Activated T-helper 1 cell treated with anti-CD3 and anti-CD28 coated beads, Interleukin-12 subunit alpha, Interleukin-12 subunit beta, Interleukin-2, Interleukin-4 antibody, amounts not matched to agents 30 ng/mL and 10 ng/mL and 1 ng/mL, durations not matched to agents 14 hours and 24 hours and 36 hours (primary cell): ENCODE data around the gene MDH1B. TPM values are rescaled to one million over a fixed set of nuclear protein-coding genes. Genes with fewer than 3 reads are reported as not detected.
"Not testable (repeated sequence)": the region's sequence is repeated elsewhere in the genome, so short reads cannot be mapped to it uniquely, and the experiment has no call there.

Experiments
- DNase-seq: peaks from one replicate; pipeline ENCODE4 v3.0.0; 2021; ENCODE audit warnings: low spot score
- H3K27ac Mint-ChIP-seq: one replicate; pipeline ENCODE4 v1.8.0; 2021; ENCODE audit warnings: mild to moderate bottlenecking, mixed read lengths
- H3K27me3 Mint-ChIP-seq: one replicate; pipeline ENCODE4 v1.8.0; 2022; ENCODE audit warnings: mild to moderate bottlenecking, moderate library complexity, mixed read lengths; ENCODE audit not compliant: insufficient read depth
- H3K36me3 Mint-ChIP-seq: one replicate; pipeline ENCODE4 v1.8.0; 2021; ENCODE audit warnings: low read depth, mixed read lengths
- H3K4me1 Mint-ChIP-seq: one replicate; pipeline ENCODE4 v1.8.0; 2021; ENCODE audit warnings: low read depth, mixed read lengths
- H3K4me3 Mint-ChIP-seq: one replicate; pipeline ENCODE4 v1.8.0; 2021; ENCODE audit warnings: mild to moderate bottlenecking, moderate library complexity, mixed read lengths
- H3K9me3 Mint-ChIP-seq: one replicate; pipeline ENCODE4 v1.8.0; 2021; ENCODE audit warnings: mixed read lengths
- intact Hi-C: fragments of 100-400 bp; cut with micrococcal nuclease; formaldehyde crosslinking; loops from one replicate; pipeline ENCODE4 v1.15.1; 2024
- total RNA-seq: library from RNA; stranded (reverse); gene quantifications from 2 replicates; pipeline ENCODE4 v1.2.3, GENCODE V29; 2022

Gene MDH1B
- 0.20 and 0.36 TPM in 2 replicates for total RNA-seq

GRCh38 chr2:206765242-206766056 is at the start of gene MDH1B, which contains the start of gene FASTKD2:
TSS of gene MDH1B (minus strand) at chr2:206765328. CDS start at chr2:206765271, 57 bp downstream.
TSS of gene FASTKD2 (plus strand) at chr2:206765606. CDS start at chr2:206766694, 1,088 bp downstream.
- DNase-seq = peak; percentile 80
- intact Hi-C loops = loop anchor here (1.0 to 10.0 kb wide), 14 partner anchors 16 to 1502 kb away; partner anchors contain the start of genes ADAM23, CCNYL1, CREB1 and EEF1B2
- peaks cover 30% of the 10 kb centered on the region for H3K4me1 Mint-ChIP-seq
- peak within 1 kb of the TSS; percentile 98 for H3K27ac Mint-ChIP-seq
- H3K27me3 Mint-ChIP-seq = peaks cover 4% of the 10 kb centered on the region
- no peaks in the 10 kb centered on the region for H3K9me3 Mint-ChIP-seq
- H3K4me3 Mint-ChIP-seq = peak within 1 kb of the TSS; percentile 97
- H3K36me3 Mint-ChIP-seq = peaks cover 25% of the 10 kb centered on the region

- Mint-ChIP-seq H3K36me3 (no peaks in the 10 kb centered on the region), H3K9me3 (no peaks in the 10 kb centered on the region), H3K4me1 (no peaks in the 10 kb centered on the region), H3K27me3 (no peaks in the 10 kb centered on the region), H3K27ac (no peak overlapping the region), H3K4me3 (no peak overlapping the region)
- no peak for DNase-seq
- intact Hi-C loops = no loop called here
Observed at GRCh38 chr2:206814498-206814897, 49.4 kb upstream of the MDH1B start.

DNA sequence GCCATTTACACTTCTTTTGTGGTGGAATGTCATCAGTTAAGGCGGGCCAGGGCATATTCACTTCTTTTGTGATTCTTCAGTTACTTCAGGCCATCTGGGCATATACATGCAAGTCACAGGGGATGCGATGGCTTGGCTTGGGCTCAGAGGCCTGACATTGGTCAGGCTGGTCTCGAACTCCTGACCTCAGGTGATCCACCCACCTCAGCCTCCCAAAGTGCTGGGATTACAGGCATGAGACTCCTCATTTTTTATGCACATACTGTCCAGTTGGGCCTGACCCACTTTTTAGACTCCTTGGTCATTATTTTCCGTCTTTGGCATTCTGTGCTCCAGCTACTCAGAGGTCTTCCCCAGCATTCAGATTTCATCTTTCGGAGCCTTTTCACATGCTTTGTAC is 47.3 kb upstream of the MDH1B start:
- H3K4me1 Mint-ChIP-seq, H3K27ac Mint-ChIP-seq, H3K27me3 Mint-ChIP-seq, H3K9me3 Mint-ChIP-seq, H3K36me3 Mint-ChIP-seq, intact Hi-C loops, H3K4me3 Mint-ChIP-seq, DNase-seq: not testable (repeated sequence)

GRCh38 chr2:206807624-206808023 is 42.5 kb upstream of the MDH1B start:
- H3K4me3 Mint-ChIP-seq, H3K36me3 Mint-ChIP-seq, H3K27me3 Mint-ChIP-seq, DNase-seq, H3K4me1 Mint-ChIP-seq, H3K27ac Mint-ChIP-seq, H3K9me3 Mint-ChIP-seq: not testable (repeated sequence)
- intact Hi-C loops = loop anchor here (10.0 kb wide), 2 partner anchors 177 to 237 kb away; no protein-coding TSS in a partner anchor

DNA sequence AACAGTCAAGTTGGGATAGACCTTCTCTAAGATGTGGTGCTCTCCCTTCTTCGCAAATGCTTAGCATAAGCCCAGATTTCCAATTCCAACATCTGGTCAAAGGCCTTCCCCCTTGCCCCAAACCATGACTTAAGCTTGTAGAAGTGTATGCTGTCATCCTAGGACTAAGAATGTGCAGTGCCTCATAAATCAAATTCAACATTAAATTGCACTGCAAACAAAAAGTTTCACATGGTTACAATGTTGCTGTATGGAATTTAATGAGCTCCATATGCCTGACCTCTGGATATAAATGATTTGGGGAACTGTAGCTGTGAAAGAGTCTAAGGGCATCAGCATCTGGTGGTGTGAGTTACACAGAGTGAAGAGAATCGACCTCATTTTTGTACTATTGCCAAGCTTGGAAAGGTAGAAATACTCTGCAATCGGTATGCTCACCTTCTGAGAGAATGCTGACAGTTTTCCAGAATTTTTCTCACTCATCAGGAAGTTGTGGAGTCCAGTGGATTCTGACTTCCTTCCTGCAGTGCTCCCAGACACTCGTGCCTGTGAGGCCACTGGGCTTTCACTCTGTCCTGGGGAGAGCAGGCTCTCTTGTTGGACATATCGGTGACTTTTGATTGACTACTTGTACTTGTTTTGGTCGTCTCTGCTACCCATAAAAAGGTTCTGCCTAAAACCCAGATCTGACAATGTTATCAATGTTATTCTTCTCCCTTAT is 40.9 kb upstream of the MDH1B start:
- DNase-seq = no peak
- no peaks in the 10 kb centered on the region for H3K9me3 Mint-ChIP-seq
- intact Hi-C loops = loop anchor here (10.0 kb wide), 2 partner anchors 179 to 239 kb away; no protein-coding TSS in a partner anchor
- no peaks in the 10 kb centered on the region for H3K27me3 Mint-ChIP-seq
- no peak overlapping the region for H3K27ac Mint-ChIP-seq
- H3K36me3 Mint-ChIP-seq = no peaks in the 10 kb centered on the region
- no peak overlapping the region for H3K4me3 Mint-ChIP-seq
- no peaks in the 10 kb centered on the region for H3K4me1 Mint-ChIP-seq

DNA sequence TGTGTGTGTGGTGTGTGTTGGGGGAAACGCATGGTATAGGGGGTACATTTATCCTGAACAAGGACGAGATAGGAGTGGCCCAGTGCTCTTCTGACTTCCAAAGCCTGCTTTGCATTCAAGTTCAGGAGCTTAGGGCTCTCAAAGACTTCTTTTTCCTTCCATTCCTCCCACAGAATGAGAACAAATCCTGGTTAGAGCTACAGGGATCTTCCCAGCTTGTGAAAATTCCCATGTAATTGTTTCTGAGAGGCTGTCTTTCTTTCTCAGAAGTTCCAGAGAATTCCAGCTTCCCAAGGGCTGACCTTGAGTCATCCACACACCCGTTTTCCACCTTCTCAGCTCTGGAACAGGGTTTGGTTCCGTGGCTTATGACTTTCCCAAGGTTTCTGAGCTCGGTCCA is 39.2 kb upstream of the MDH1B start:
- Mint-ChIP-seq H3K9me3 (no peaks in the 10 kb centered on the region), H3K36me3 (no peaks in the 10 kb centered on the region), H3K27me3 (no peaks in the 10 kb centered on the region), H3K4me3 (no peak overlapping the region), H3K27ac (no peak overlapping the region), H3K4me1 (peaks cover 9% of the 10 kb centered on the region)
- intact Hi-C loops = loop anchor here (5.0 to 10.0 kb wide), 5 partner anchors 112 to 418 kb away; partner anchors contain the start of gene KLF7
- no peak for DNase-seq

- H3K27ac Mint-ChIP-seq = no peak overlapping the region
- no peaks in the 10 kb centered on the region for H3K36me3 Mint-ChIP-seq
- H3K4me3 Mint-ChIP-seq = no peak overlapping the region
- H3K9me3 Mint-ChIP-seq = no peaks in the 10 kb centered on the region
- H3K4me1 Mint-ChIP-seq = peaks cover 18% of the 10 kb centered on the region
- intact Hi-C loops = loop anchor here (5.0 to 10.0 kb wide), 5 partner anchors 111 to 419 kb away; partner anchors contain the start of gene KLF7
- DNase-seq = no peak
- no peaks in the 10 kb centered on the region for H3K27me3 Mint-ChIP-seq
Observed at GRCh38 chr2:206802654-206803514, 37.8 kb upstream of the MDH1B start.

GRCh38 chr2:206801418-206802189 is 36.5 kb upstream of the MDH1B start:
- Mint-ChIP-seq H3K4me1 (peaks cover 20% of the 10 kb centered on the region), H3K36me3 (no peaks in the 10 kb centered on the region), H3K27me3 (no peaks in the 10 kb centered on the region), H3K4me3 (no peak overlapping the region), H3K27ac (no peak overlapping the region), H3K9me3 (no peaks in the 10 kb centered on the region)
- intact Hi-C loops = loop anchor here (5.0 to 10.0 kb wide), 5 partner anchors 109 to 421 kb away; partner anchors contain the start of gene KLF7
- DNase-seq = no peak

GRCh38 chr2:206800506-206801417 is 35.6 kb upstream of the MDH1B start:
- intact Hi-C loops = loop anchor here (1.0 to 10.0 kb wide), 7 partner anchors 35 to 675 kb away; partner anchors contain the start of genes FASTKD2, KLF7 and MDH1B
- Mint-ChIP-seq H3K36me3 (no peaks in the 10 kb centered on the region), H3K4me3 (peak overlapping the region; percentile 49), H3K27me3 (no peaks in the 10 kb centered on the region), H3K27ac (peak overlapping the region; percentile 61), H3K4me1 (peaks cover 20% of the 10 kb centered on the region), H3K9me3 (no peaks in the 10 kb centered on the region)
- DNase-seq = peak; percentile 28

DNA sequence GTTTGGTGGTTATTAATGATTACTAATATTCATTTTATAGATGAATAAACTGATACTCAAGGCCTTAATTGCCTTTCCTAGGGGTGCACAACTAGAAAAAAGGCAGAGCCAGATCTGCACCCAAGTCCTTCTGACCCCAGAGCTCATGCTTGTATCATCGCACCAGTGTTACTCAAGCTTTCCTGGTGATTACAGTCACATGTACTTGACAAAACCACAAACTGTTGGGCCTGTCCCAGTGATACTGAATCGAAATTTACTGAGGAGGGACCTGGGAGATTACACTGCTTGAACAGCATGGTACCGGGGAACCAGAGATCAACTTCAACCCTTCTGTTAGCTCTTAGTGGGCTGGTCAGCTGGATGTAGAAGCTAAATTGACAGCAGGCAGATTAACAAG is 34.0 kb upstream of the MDH1B start:
- Mint-ChIP-seq H3K4me1 (peaks cover 20% of the 10 kb centered on the region), H3K36me3 (peaks cover 2% of the 10 kb centered on the region), H3K9me3 (no peaks in the 10 kb centered on the region), H3K27me3 (no peaks in the 10 kb centered on the region), H3K4me3 (no peak overlapping the region), H3K27ac (no peak overlapping the region)
- intact Hi-C loops = no loop called here
- DNase-seq = no peak

- peaks cover 20% of the 10 kb centered on the region for H3K4me1 Mint-ChIP-seq
- DNase-seq = no peak
- no peaks in the 10 kb centered on the region for H3K27me3 Mint-ChIP-seq
- intact Hi-C loops = no loop called here
- no peak overlapping the region for H3K4me3 Mint-ChIP-seq
- no peaks in the 10 kb centered on the region for H3K9me3 Mint-ChIP-seq
- H3K36me3 Mint-ChIP-seq = peaks cover 7% of the 10 kb centered on the region
- H3K27ac Mint-ChIP-seq = peak overlapping the region; percentile 3
Observed at GRCh38 chr2:206798000-206798399, 32.9 kb upstream of the MDH1B start.
